ENCODE measurements around the gene CHST9. TPM values are rescaled to one million over a fixed set of nuclear protein-coding genes. Genes with fewer than 3 reads are reported as not detected.
"Not testable (repeated sequence)": the region's sequence is repeated elsewhere in the genome, so short reads cannot be mapped to it uniquely, and the experiment has no call there.

CHST9 gene, protein sequence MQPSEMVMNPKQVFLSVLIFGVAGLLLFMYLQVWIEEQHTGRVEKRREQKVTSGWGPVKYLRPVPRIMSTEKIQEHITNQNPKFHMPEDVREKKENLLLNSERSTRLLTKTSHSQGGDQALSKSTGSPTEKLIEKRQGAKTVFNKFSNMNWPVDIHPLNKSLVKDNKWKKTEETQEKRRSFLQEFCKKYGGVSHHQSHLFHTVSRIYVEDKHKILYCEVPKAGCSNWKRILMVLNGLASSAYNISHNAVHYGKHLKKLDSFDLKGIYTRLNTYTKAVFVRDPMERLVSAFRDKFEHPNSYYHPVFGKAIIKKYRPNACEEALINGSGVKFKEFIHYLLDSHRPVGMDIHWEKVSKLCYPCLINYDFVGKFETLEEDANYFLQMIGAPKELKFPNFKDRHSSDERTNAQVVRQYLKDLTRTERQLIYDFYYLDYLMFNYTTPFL
- total RNA-seq: 3.6 TPM

DNA sequence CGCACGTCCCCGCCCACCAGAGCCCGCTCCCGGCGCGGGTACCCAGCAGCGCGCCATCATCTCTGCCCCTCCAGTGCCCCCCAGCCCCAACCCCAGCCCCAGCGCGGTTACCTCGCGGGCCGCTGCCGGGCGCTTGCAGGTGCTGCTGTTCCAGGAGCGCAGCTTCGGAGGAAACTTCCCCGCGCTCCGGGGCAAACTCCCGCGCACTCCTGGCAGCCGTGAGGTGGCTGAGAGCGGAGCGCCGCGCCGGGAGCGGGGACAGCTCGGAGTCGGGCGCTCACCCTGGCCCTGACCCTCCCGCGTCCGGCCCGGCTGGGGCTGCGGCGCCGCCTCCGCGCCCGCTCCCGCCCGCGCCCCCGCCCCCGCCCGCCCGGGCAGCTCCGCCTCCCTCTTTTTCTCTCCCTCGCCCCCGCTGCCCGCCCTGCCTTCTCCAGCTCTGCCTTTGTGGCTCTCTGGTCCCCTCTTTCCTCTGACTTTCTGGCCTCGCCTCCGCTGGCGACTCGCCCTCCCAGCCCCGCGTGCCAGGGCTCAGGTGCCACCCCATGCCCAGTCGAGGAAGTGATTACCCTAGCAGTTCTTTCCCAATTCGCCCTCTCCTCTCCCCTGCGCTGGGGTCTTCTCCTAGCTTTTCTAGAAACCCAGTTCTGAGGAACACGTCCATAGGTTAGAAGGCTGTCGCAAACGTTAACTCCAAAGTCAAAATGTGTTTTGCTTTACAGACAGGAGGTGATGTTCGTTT lies at the start of gene CHST9:
CHST9 (minus strand) TSS at position 284 of the 739 bp plus-strand sequence. CDS start 42,499 bp downstream, outside the sequence.
- DNase-seq (ENCODE audit: low spot score): no peak

DNA sequence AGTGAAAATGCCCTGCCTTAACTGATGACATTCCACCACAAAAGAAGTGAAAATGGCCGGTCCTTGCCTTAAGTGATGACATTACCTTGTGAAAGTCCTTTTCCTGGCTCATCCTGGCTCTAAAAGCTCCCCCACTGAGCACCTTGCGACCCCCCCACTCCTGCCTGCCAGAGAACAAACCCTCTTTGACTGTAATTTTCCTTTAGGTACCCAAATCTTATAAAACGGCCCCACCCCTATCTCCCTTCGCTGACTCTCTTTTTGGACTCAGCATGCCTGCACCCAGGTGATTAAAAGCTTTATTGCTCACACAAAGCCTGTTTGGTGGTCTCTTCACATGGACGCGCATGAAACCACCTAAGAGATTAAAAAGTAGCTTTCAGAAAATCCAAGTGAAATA lies 47.2 kb upstream of the CHST9 start:
- not testable (repeated sequence) for DNase-seq (ENCODE audit: low spot score)

DNA sequence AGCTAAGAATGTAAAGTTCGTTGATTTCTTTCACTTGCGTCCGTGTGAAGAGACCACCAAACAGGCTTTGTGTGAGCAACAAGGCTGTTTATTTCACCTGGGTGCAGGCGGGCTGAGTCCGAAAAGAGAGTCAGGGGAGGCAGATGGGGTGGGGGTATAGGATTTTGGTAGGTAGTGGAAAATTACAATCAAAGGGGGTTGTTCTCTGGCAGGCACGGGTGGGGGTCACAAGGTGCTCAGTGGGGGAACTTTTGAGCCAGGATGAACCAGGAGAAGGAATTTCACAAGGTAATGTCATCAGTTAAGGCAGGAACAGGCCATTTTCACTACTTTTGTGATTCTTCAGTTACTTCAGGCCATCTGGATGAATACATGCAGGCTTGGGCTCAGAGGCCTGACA lies 46.6 kb upstream of the CHST9 start:
- not testable (repeated sequence) for DNase-seq (ENCODE audit: low spot score)

DNA sequence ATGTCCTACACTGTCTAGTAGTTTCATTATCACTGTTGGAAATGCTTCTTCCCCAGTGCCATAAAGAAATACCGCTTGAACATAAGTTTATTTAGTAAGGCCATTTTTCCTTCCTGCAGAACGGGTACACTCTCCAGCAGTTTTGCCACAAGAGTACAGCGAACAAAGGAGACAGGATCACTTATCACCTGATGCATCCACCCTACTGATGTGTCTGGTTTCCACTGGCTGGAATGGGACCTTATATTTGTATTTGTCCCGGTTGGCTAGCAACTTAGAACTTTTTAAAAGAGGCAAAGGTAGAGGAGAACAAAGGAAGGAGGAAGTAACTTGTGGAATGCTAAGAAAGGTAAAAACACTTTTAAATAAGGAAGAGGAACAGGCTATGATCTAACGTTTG lies 46.1 kb upstream of the CHST9 start:
- DNase-seq (ENCODE audit: low spot score): not testable (repeated sequence)

DNA sequence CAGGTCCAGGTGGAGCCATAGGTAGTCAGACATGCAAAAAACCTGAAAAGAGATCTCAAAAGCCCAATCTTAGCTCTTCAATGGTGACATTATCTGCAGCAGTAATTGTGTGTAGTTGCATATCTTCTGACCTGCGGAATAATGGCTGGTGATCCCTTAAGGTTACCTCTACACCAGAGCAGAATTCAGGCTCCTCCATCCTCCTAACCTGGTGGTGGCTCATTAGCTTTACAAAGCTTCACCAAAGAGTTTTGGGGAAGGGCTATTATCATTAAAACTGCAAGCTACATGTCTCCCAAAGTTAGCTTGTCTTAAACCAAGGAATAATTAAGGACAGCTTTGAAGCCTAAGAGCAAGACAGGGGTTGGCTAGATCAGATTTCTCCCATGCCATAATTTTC lies 42.6 kb upstream of the CHST9 start:
- no peak for DNase-seq (ENCODE audit: low spot score)

DNA sequence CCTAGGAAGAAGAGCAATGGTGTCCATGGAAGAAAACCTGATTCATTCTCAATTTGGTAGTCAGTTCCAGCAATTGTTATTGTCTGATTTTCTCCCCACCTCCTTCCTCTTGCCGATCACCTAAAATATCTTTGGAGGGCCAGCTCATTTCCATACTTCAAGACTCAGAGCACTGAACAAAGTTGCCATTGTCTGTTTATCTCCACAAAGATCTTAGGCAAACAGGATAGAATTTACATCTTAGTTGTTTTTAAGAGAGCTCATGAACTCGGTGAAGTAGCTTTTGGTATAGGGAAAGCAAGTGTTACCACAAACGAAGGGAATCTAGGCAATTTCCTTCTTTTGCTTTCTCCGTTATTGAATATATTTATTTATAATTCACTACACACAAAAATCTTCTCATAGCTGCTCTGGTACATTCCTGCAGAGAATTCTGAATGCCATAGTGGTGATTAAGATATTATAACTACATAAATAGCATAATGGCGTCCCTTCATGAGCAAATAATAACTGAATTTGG lies 41.5 kb upstream of the CHST9 start:
- no peak for DNase-seq (ENCODE audit: low spot score)

DNA sequence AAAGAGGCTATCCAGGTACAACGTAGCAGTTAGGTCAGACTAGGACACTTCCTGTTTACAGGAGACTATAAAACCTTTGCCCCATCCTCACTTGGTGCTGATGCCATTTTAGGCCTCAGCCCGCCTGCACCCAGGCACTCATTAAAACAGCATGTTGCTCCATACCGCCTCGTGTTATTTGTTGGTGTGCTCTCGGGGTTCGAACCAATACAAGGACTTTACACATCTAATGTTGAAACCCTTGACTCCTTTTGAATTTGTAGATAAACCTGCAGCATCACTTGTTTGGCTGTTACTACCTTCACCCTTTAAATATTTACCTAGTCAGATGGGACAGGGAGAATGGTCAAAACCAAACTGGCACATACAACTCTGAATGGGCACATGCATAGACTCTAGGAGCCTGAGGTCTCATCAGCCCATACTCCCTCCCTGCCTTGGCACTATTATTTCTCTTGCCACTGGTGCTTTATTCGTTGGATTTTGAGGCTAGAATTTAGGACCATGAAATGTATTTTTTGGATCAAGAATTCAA lies 40.9 kb upstream of the CHST9 start:
- no peak for DNase-seq (ENCODE audit: low spot score)

DNA sequence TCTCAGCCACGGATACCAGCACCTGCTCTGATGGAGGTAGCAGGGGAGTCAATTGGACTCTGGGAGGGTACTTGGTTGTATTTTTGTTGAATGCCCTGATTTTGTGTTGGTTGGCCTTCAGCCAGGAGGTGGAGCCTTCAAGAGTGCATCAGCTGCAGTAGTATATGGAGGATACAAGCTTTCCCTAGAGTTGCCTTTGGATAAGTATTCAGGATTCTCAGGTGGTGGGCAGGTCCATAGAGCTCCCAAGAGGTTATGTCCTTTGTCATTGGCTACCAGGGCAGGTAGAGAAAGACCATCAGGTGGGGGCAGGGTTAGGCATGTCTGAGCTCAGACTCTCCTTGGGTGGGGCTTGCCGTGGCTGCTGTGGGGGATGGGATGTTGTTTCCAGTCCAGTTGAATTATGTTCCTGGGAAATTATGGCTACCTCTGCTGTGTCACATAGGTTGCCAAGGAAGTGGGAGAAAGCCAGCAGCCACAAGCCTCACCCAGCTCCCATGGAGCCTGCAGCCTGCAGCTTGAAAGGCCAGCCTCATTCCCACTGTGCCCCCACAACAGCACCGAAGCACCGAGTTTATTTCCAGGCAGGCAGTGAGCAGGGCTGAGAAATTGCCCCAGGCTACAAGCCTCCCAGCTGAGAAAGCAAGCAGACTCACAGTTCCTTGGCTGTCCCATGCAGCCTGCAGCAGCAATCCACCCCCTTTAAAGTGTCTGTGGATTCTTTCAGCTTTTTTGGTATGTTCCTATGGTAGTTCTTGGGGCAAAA lies 38.6 kb upstream of the CHST9 start:
- DNase-seq (ENCODE audit: low spot score): peak; percentile 43

DNA sequence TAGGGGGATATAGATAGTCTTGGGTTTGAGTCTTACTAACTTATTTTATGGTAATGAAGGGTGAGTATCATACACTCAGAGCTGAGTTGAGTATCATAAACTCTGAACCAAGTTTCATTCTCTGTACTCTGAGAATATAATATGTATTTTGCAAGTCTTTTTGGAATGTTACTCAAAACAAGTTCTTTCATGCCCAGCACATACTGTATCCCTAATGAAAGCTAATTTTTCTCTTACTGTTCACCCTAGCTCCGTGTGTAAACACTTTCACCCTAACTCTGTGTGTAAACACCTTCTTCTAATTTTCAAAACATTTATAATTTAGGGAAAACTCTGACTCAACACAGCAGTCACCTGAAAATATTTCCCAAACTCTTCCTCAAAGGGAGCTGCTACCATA lies 29.7 kb upstream of the CHST9 start:
- no peak for DNase-seq (ENCODE audit: low spot score)

DNA sequence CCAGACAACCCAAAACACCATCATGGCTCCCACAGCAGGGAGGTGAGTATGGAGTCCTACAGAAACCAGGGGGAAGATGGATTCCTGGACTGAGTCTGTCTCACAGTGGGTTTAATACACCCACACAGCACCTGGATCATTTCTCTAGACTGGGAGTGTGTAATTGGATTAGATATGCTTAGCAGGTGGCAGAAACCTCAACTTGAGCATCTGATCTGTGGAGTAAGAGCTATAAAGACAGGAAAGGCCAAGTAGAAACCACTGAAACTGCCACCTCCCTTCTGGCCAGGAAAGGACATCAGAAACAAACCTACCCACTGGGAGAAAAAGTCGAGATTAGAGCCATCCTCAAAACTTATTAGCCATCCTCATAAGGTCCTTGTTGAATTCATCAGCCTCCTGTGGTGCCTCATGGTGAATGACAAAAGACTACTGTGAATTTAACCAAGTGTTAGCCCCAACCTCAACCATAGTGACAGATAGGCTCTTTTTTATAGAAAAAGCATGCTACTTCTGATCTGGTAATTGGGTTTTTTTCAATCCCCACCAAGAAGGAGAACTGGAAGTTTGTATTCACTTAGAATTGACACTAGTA lies 28.1 kb upstream of the CHST9 start:
- no peak for DNase-seq (ENCODE audit: low spot score)

DNA sequence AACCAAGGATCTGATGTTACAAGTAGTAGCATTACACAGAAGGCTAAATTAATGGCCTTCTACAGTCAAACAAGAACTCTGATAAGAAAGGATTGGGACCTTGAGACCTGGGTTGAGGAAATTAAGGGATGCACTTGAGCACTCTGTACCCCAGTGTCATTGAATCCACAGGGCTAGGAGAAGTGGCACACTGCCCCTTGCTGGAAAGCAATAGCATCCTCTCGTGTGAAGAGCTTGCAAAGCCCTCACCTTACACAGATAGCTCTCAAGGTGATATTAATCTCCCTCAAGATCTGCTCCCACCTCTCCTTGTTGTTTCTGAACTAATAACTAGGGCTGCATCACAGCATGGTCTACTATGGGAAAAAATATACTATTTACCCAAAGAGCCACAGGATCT lies 26.5 kb upstream of the CHST9 start:
- no peak for DNase-seq (ENCODE audit: low spot score)

DNA sequence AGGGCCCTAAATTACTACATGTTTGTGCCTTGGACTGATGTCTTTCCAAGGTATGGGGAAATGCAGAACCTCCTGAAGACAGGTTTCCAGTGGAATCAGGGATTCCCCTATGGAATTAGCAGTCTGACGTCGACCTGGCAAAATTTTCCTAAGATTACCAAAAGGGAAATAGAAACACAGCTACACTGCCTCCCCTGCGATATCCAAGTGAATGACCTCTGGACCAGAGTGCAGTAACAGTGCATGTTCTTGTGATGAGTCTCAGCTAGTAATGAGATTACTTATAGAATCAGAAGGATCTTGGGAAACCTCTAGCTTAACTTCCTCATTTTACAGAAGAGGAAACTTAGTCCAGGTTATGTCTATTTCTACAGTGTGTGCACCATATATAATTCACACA lies 21.3 kb upstream of the CHST9 start:
- DNase-seq (ENCODE audit: low spot score): no peak

DNA sequence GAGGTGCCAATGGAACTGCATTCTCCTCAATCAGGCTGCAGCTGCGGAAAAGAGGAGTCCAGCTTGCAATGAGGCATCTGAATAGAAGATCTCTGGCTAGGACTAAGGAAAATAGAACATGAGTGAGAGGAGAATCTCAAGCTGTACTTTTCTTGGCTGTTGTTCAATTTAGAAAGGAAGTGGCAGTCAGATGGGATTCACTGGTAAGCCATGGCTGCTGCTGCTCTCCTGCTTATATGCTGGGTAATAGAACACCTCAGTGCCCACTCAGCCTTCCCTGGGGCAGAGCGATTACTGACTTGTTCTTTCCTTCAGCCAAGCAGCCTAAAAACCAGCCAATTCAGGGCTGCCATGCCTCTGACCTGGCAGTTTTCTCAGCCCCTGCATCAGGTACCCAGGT lies 17.6 kb upstream of the CHST9 start:
- DNase-seq (ENCODE audit: low spot score): no peak

DNA sequence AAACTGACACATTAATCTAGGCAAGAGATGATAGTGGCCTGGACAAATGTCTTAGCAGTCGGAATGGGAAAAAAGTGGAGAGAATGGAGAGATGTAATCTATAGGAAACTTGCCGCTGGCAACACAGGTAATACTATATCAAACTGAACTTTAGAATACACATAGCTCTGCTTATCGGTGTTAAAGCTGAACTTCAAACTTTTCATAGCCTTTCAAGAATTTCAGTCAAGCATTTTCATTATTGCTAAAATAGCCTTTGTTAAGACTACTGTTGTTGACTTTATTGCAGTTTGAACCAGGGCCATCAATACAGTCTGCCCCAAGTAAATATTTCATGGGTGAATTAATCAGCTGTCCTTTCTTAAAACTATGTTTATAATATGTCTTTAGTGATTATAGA lies 12.9 kb upstream of the CHST9 start:
- DNase-seq (ENCODE audit: low spot score): no peak

DNA sequence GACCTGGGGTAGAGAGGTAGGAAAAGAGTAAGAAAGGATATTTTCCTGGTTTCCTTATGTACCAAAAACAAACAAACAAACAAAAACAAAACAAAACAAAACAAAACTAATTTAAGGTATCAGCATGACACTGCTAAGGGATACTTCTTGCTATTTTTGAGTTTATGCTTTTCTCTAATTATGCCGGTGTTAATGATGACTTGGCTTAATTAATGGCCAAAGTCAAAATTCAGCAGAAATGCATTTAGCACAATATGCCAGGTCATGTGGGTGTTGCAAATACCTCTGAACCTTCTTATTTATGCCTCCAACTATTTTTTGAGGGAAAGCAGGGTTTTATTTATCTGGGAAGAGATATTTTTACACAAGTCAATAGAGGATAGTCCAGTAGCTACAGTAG lies 3.2 kb upstream of the CHST9 start:
- DNase-seq (ENCODE audit: low spot score): no peak

DNA sequence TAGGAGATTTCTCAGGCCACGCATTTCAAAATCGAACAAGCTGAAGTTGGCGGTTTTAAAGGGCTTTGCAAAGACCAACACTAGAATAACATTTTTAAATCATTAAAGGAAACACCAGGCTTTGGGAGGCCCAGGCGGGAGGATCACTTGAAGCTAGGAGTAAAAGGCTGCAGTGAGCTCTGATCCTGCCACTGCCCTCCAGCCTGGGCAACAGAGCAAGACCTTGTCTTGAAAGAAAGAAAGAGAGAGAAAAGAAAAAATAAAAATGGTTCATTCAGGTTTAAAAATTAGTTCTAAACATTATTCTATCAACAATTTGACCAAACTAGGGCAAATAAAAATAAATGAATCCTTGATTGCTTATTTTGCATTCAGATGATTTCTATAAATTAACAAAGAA lies 789 bp upstream of the CHST9 start:
- DNase-seq (ENCODE audit: low spot score): no peak

DNA sequence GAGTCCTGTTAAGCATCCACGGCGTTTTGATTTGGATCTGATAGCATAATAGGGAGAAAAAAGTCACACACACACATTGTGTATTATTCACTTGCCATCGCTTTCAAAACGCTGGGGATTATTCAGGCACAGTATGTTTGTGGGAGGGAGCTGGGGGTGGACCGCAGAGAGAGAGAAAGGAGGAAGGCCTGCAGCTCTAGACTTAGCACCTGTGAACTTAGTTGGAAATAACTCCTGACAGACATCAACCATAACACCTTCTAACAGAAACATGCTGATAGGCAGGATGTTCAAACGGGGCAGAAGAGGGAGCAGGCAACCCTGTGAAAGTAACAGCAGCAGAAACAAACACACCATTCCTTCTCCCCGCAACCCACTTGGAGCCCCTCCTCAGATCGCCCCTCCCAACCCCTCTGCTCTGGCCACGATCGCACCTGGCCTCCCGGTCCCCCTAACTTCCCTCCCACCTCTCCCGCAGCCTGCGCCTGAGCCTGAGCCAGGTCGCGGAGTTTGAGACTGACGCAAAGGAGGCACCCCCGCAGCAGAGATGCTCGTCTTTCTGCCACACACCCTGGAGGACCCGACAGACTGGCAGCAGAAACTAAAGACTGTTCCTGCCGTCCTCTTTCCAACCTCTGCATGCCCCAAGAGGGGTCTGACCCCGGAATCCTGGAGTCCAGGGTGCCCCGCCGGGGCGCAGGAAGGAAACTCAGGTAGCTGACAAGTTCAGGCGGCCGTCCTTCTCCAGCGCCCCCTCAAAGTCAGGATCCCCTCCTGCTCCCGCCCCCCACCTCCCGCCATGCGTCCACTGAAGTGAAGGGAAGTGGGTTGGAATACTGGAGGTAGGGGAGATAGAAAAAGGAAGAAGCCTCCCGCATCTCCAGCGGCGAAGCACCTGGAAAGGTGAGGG lies 738 bp downstream of the CHST9 start:
- DNase-seq (ENCODE audit: low spot score): no peak

DNA sequence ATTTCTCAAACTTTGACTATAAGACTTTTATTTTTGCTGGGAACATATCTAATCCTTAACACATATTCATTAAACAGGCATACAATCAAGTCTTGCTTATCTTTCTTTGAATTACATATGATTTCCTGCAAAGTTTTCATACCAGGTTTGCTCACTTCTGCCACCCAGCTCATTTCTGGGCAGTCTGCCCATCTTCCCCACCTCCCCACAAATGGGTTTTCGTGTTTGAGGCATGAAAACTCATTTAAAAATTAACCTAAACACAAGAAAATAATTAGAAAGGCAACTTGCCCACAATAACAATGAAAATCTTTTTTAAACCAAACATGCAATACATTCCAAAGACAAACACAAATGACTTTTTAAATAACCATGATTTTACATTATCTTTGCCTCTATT lies 3.4 kb downstream of the CHST9 start:
- no peak for DNase-seq (ENCODE audit: low spot score)

DNA sequence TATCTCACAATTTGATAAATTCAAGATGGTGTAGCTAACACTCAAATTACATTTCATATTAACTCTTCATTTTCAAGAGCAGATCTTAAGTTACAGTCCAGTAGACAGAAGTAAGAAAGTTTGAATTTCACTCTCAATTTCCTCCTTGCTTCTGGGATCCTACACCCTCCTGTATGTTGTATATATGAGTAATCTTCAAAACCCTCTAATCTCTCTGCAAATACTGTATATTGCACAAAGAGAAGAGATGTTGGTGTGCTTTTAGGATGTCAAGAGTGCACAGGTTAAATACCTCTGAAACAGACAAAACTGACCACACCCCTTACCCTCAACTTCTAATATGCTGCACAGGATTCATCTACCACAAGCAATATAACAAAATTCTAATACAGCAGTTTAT lies 6.7 kb downstream of the CHST9 start:
- no peak for DNase-seq (ENCODE audit: low spot score)

DNA sequence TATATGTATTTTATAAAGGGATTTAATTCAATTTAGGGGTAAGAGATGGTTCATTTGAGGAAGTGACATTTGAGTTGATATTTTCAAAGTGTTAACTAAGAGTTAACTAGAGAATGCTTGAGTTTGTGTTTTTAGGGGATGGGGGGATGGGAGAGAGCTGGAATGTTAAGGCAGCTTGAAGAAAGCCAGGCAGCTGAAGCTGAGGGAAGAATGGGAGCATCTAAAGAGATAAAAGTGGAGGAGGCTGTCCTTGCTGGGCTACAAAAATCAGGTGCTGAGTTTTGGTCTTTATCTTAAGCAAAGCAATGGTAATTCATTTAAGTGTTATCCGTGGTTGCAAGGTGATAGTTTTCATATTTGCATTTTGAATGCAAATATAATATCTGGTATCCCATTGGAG lies 9.2 kb downstream of the CHST9 start:
- DNase-seq (ENCODE audit: low spot score): no peak

All from ureter (tissue), 1 donor.